Measurements from ENCODE around the gene NRBF2.

NRBF2 gene

DNA sequence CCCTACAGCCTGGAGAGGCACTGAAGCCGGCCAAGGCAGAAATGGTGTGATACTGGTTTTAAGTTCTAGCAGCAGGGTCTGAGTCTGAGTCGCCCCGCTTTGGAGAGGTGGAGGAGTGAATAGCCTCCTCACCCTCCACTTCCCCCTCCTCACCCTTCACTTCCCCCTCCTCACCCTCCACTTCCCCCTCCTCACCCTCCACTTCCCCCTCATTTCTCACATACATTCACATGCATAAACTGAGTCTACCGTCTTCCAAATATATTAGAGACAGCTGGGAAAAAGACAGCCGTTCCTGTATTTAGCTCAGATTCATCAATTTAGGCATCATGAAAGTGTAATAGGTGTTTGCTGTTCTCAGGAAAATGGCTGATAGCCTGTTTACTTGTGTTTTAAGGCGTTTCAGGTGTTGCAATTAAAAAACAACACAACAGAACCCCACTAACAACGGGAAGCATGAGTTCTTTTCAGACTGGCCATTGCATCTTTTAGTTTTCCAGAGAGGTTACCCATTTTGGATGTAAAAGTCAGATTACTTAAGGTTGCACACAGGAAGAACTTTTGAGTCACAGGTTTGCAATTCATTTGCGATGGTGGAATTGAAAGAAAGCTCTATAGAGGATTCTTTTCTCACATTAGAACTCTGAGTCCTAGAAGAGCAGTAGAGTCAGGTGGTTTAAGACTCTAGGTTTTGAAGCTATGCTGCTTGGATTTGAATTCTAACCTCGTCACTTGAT lies 861 bp downstream of the NRBF2 start:
- H3K36me3 ChIP-seq (ENCODE audit: control insufficient read depth, low read length) = peaks cover 17% of the 10 kb centered on the region
- H3F3A ChIP-seq (ENCODE audit: control insufficient read depth, insufficient read depth) = 0 out of 2 replicates have a peak, but pooled peaks cover 3% of the 10 kb centered on the region
- no peaks in the 10 kb centered on the region for H3K27me3 ChIP-seq (ENCODE audit: control insufficient read depth, low read length)
- H3K4me1 ChIP-seq (ENCODE audit: control insufficient read depth, low read length) = peaks cover 23% of the 10 kb centered on the region
- H3K4me2 ChIP-seq (ENCODE audit: low read length) = peak overlapping the region; percentile 100
- TF ChIP-seq, protein P1, sequence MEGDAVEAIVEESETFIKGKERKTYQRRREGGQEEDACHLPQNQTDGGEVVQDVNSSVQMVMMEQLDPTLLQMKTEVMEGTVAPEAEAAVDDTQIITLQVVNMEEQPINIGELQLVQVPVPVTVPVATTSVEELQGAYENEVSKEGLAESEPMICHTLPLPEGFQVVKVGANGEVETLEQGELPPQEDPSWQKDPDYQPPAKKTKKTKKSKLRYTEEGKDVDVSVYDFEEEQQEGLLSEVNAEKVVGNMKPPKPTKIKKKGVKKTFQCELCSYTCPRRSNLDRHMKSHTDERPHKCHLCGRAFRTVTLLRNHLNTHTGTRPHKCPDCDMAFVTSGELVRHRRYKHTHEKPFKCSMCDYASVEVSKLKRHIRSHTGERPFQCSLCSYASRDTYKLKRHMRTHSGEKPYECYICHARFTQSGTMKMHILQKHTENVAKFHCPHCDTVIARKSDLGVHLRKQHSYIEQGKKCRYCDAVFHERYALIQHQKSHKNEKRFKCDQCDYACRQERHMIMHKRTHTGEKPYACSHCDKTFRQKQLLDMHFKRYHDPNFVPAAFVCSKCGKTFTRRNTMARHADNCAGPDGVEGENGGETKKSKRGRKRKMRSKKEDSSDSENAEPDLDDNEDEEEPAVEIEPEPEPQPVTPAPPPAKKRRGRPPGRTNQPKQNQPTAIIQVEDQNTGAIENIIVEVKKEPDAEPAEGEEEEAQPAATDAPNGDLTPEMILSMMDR (IDR thresholded peaks at IDR 0.05; ENCODE audit: low read depth, low read length, poor library complexity, severe bottlenecking) = no peak
- TF ChIP-seq EZH2phosphoT487 (IDR thresholded peaks at IDR 0.05; ENCODE audit: borderline replicate concordance, low read length) = no peak
- peaks cover 4% of the 10 kb centered on the region for H3K9me3 ChIP-seq (ENCODE audit: control insufficient read depth, insufficient read depth, low read length)
- peak overlapping the region; percentile 76 for H3K27ac ChIP-seq (ENCODE audit: low read depth, low read length)
- H3K4me3 ChIP-seq (ENCODE audit: low read length) = peak overlapping the region; percentile 99
- peaks cover 57% of the 10 kb centered on the region for H3K79me2 ChIP-seq (ENCODE audit: control insufficient read depth, low read length)
- H4K20me1 ChIP-seq (ENCODE audit: control insufficient read depth, insufficient read depth, low read depth, low read length) = peaks cover 25% of the 10 kb centered on the region
- H3K9me2 ChIP-seq (replicated peaks; ENCODE audit: control insufficient read depth, low read length) = no peaks in the 10 kb centered on the region

- no peak overlapping the region for H3K4me2 ChIP-seq (ENCODE audit: low read length)
- H3K79me2 ChIP-seq (ENCODE audit: control insufficient read depth, low read length) = peaks cover 90% of the 10 kb centered on the region
- H3K9me2 ChIP-seq (replicated peaks; ENCODE audit: control insufficient read depth, low read length) = no peaks in the 10 kb centered on the region
- peaks cover 21% of the 10 kb centered on the region for H3K36me3 ChIP-seq (ENCODE audit: control insufficient read depth, low read length)
- H3K27ac ChIP-seq (ENCODE audit: low read depth, low read length) = no peak overlapping the region
- H4K20me1 ChIP-seq (ENCODE audit: control insufficient read depth, insufficient read depth, low read depth, low read length) = peaks cover 31% of the 10 kb centered on the region
- peaks cover 4% of the 10 kb centered on the region for H3K9me3 ChIP-seq (ENCODE audit: control insufficient read depth, insufficient read depth, low read length)
- no peaks in the 10 kb centered on the region for H3K27me3 ChIP-seq (ENCODE audit: control insufficient read depth, low read length)
- TF ChIP-seq, protein P1 (IDR thresholded peaks at IDR 0.05; ENCODE audit: low read depth, low read length, poor library complexity, severe bottlenecking) = no peak
- no peak for TF ChIP-seq EZH2phosphoT487 (IDR thresholded peaks at IDR 0.05; ENCODE audit: borderline replicate concordance, low read length)
- 0 out of 2 replicates have a peak, but pooled peaks cover 3% of the 10 kb centered on the region for H3F3A ChIP-seq (ENCODE audit: control insufficient read depth, insufficient read depth)
- H3K4me1 ChIP-seq (ENCODE audit: control insufficient read depth, low read length) = peaks cover 23% of the 10 kb centered on the region
- no peak overlapping the region for H3K4me3 ChIP-seq (ENCODE audit: low read length)
Observed at GRCh38 chr10:63137306-63137705, 4.2 kb downstream of the NRBF2 start.

GRCh38 chr10:63140077-63140476 lies 6.9 kb downstream of the NRBF2 start:
- Histone ChIP-seq H3K4me3 (ENCODE audit: low read length) (no peak overlapping the region), H3K9me2 (replicated peaks; ENCODE audit: control insufficient read depth, low read length) (no peaks in the 10 kb centered on the region), H3K27ac (ENCODE audit: low read depth, low read length) (no peak overlapping the region), H3F3A (ENCODE audit: control insufficient read depth, insufficient read depth) (no peaks in the 10 kb centered on the region), H3K27me3 (ENCODE audit: control insufficient read depth, low read length) (no peaks in the 10 kb centered on the region), H3K9me3 (ENCODE audit: control insufficient read depth, insufficient read depth, low read length) (no peaks in the 10 kb centered on the region), H3K79me2 (ENCODE audit: control insufficient read depth, low read length) (peaks cover 99% of the 10 kb centered on the region), H3K4me1 (ENCODE audit: control insufficient read depth, low read length) (peaks cover 6% of the 10 kb centered on the region), H3K4me2 (ENCODE audit: low read length) (no peak overlapping the region), H4K20me1 (ENCODE audit: control insufficient read depth, insufficient read depth, low read depth, low read length) (peaks cover 22% of the 10 kb centered on the region; the same call in 1 of the 2 replicates), H3K36me3 (ENCODE audit: control insufficient read depth, low read length) (peaks cover 12% of the 10 kb centered on the region; the same call in 1 of the 2 replicates)
- no peak for TF ChIP-seq EZH2phosphoT487 (IDR thresholded peaks at IDR 0.05; ENCODE audit: borderline replicate concordance, low read length)
- TF ChIP-seq, protein P1 (IDR thresholded peaks at IDR 0.05; ENCODE audit: low read depth, low read length, poor library complexity, severe bottlenecking) = no peak

Measured in DOHH2 (cell line).